DMS79 (cell line): ENCODE results near the gene PSMB2.

Experiments used
- DNase-seq: peaks from one replicate; lab custom pipeline; 2025; lab: John Stamatoyannopoulos, UW

PSMB2 gene

GRCh38 chr1:35572296-35572695 is 69.0 kb downstream of the PSMB2 start:
- no peak for DNase-seq

- DNase-seq, result no peak
These were observed 70.1 kb downstream of the PSMB2 start for GRCh38 chr1:35571263-35571662.

- no peak for DNase-seq
These were observed 70.7 kb downstream of the PSMB2 start for GRCh38 chr1:35570589-35571137.

GRCh38 chr1:35569936-35570335 is 71.4 kb downstream of the PSMB2 start:
- DNase-seq, result no peak

GRCh38 chr1:35568975-35569395 is 72.3 kb downstream of the PSMB2 start:
- DNase-seq, result peak; percentile 16

GRCh38 chr1:35567947-35568558 is 73.3 kb downstream of the PSMB2 start:
- no peak for DNase-seq

- no peak for DNase-seq
These were observed 75.6 kb downstream of the PSMB2 start for GRCh38 chr1:35565742-35566133.

- DNase-seq, result no peak
These were observed 76.2 kb downstream of the PSMB2 start for GRCh38 chr1:35564884-35565741.

- DNase-seq, result peak; percentile 63
These were observed 77.1 kb downstream of the PSMB2 start for GRCh38 chr1:35564037-35564883.

GRCh38 chr1:35563166-35563565 is 78.2 kb downstream of the PSMB2 start:
- DNase-seq, result no peak

GRCh38 chr1:35561972-35562680 is 79.2 kb downstream of the PSMB2 start:
- no peak for DNase-seq

- DNase-seq, result no peak
These were observed 79.9 kb downstream of the PSMB2 start for GRCh38 chr1:35561297-35561971.

GRCh38 chr1:35560256-35561225 is 80.8 kb downstream of the PSMB2 start:
- DNase-seq, result no peak

GRCh38 chr1:35559317-35559944 is 81.9 kb downstream of the PSMB2 start:
- no peak for DNase-seq

GRCh38 chr1:35558374-35559316 is 82.7 kb downstream of the PSMB2 start:
- DNase-seq, result no peak

- peak; percentile 98 for DNase-seq
These were observed 83.5 kb downstream of the PSMB2 start, which contains the start of gene NCDN for GRCh38 chr1:35557611-35558373. Gene NCDN (plus strand): TSS chr1:35557799. CDS start chr1:35558191, 392 bp downstream.

GRCh38 chr1:35557118-35557610 is 84.2 kb downstream of the PSMB2 start, which contains the start of gene KIAA0319L:
Gene KIAA0319L (minus strand): TSS chr1:35557403. CDS start chr1:35554491, 2,912 bp downstream.
- peak; percentile 89 for DNase-seq
